ENCODE results near the gene TAC3.
"Not testable (repeated sequence)": the region's sequence is repeated elsewhere in the genome, so short reads cannot be mapped to it uniquely, and the experiment has no call there.

TAC3 gene

GRCh38 chr12:57016348-57016747 lies at the start of gene TAC3:
Gene TAC3, minus strand, starts transcription at chr12:57016529. Its CDS starts 732 bp downstream, at chr12:57015797.
- DNase-seq (ENCODE audit: low read depth, low spot score), result no peak
- no peak within 1 kb of the TSS for H3K27ac ChIP-seq

DNA sequence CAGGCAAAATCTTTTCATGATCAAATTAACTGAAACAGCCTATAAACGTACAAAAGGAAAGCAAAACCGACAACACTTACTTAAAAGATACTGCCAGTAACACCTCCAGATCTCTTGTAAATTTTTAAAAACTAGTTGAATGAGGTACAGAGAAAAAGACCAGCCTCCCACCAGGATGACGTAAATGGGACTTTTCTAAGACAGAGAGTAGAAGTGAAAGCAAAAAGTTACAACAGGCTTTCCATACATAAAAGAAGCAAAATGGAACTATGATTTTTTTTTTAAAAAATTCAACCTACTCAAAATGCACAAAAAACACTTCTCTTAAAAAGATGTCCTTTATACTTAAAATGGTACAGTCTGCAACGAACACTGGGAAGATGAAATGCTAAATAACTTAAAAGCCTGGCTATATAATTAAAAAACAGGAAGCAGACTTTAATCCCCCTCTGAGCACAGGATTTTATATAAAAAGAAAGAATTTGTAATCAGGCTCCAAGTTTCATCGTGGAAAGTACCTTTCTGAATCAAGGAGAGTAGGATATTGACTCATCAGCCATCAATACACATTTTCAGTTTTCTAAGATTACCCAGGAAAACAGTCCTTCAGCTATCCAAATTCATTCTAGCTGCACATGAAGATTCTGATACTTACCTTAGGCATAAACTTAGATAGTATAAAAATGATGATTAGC lies 47.8 kb upstream of the TAC3 start:
- DNase-seq (ENCODE audit: low read depth, low spot score), result no peak
- H3K27ac ChIP-seq, result no peak overlapping the region

GRCh38 chr12:57058454-57058853 lies 42.1 kb upstream of the TAC3 start:
- no peak for DNase-seq (ENCODE audit: low read depth, low spot score)
- no peak overlapping the region for H3K27ac ChIP-seq

DNA sequence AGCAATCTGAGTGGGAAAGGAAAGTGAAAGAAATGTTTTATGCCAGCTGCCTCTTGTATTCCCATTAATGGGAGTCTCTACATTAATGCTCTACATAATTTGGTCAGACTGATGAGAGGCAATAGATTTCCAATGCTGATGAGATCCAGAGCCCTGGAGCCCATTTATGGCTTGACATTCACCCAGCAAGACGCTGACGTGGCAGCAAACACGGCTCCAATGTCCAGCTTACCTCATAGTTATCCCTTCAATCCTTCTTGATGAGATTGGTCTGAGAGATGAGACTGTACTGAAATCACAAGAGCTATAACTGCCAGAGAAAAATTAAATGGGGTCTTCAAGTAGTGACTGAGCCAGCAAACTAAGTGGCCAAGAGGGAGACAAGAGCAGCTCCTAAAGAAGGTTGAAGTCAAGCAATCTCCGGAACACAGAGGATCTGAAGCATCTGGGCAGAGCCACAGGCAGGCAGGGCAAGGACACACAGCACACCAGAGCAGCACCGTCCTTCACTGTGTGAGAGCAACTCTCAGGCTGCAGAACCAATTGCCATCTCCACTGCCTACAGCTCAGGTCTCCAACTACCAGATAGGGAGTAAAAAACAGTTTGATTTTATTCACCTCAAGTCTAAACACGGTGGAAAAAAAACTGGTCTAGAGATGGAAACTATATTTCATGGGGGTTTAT lies 40.9 kb upstream of the TAC3 start:
- H3K27ac ChIP-seq, result no peak overlapping the region
- DNase-seq (ENCODE audit: low read depth, low spot score), result no peak

DNA sequence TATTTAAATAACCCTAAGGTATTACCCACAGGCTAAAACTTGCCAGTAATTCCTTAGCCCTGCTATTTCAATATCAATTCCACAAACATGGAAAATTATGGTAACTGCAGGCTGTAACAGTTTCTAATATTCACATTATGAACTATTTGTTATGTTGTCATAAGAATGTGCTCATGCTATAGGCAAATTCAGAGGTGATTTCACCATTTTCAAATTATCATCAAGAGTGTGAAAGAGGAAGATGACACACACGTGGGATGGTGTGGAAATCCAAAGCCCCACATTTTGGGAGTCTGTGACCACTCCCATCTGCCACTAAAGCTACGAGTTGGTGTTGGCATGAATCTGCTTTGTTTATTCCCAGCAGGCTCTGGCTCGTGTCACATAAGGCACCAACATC lies 39.5 kb upstream of the TAC3 start:
- DNase-seq (ENCODE audit: low read depth, low spot score), result no peak
- H3K27ac ChIP-seq, result no peak overlapping the region

DNA sequence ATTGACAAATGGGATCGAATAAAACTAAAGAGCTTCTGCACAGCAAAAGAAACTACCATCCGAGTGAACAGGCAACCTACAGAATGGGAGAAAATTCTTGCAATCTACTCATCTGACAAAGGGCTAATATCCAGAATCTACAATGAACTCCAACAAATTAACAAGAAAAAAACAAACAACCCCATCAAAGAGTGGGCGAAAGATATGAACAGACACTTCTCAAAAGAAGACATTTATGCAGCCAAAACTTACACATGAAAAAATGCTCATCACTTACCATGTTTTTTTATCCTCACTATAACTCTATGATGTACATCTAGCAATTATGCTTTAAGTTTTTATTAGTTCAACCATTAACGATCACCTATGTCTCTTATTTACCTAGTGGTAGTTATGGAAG lies 37.6 kb upstream of the TAC3 start:
- not testable (repeated sequence) for H3K27ac ChIP-seq; DNase-seq (ENCODE audit: low read depth, low spot score)

DNA sequence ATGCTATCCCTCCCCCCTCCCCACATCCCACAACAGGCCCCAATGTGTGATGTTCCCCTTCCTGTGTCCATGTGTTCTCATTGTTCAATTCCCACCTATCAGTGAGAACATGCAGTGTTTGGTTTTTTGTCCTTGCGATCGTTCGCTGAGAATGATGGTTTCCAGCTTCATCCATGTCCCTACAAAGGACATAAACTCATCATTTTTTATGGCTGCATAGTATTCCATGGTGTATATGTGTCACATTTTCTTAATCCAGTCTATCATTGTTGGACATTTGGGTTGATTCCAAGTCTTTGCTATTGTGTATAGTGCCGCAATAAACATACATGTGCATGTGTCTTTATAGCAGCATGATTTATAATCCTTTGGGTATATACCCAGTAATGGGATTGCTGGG lies 36.8 kb upstream of the TAC3 start:
- DNase-seq (ENCODE audit: low read depth, low spot score); H3K27ac ChIP-seq: not testable (repeated sequence)

DNA sequence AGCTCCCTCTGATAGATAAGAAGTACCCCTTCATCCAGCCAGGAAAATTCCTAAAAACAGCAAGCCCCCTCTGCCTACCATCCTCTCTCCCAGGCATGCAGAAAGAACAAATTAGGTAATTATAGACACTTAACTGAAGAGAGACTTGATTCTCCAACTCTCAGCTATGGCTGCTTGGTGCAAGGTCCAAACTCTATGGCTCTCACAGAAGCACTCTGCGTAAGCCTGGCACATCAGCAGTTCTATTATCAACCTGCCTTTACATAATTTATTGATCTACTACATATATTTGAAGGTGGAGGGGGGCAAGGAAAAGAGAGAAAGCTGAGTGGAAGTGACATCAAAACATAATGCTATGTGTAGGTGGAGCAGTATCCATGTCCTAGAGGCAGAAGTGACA lies 34.7 kb upstream of the TAC3 start:
- H3K27ac ChIP-seq, result no peak overlapping the region
- DNase-seq (ENCODE audit: low read depth, low spot score), result no peak

DNA sequence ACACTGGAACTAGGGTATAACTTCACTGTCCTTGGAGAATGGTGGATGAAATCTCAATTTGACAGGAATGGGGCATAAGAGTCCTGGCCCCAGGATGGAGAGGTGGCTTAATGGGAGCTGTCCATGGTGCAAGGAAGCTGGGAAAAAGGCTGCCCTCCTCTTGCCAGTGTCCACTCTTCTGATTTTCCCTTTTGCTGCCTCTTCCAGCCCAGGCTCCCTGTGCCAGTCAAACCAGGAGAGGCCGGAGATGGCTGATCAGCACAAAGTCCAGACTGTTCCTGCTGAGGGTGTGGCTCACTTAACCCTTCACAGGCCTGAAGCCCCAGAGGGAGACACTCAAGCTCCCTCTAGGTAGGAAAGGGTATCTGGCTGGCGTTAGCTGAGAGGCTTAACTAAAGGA lies 33.6 kb upstream of the TAC3 start, which contains the start of gene MYO1A:
TSS of gene MYO1A (minus strand) at position 240 of the 400 bp plus-strand sequence. CDS start 1,806 bp downstream, outside the sequence.
- H3K27ac ChIP-seq, result no peak within 1 kb of the TSS
- DNase-seq (ENCODE audit: low read depth, low spot score), result no peak

GRCh38 chr12:57049119-57049446 lies 32.8 kb upstream of the TAC3 start:
- DNase-seq (ENCODE audit: low read depth, low spot score), result no peak
- no peak overlapping the region for H3K27ac ChIP-seq

GRCh38 chr12:57048423-57049118 lies 32.2 kb upstream of the TAC3 start:
- no peak overlapping the region for H3K27ac ChIP-seq
- DNase-seq (ENCODE audit: low read depth, low spot score), result no peak

- DNase-seq (ENCODE audit: low read depth, low spot score), result no peak
These were observed 31.7 kb upstream of the TAC3 start for GRCh38 chr12:57047981-57048380.

GRCh38 chr12:57046947-57047890 lies 30.9 kb upstream of the TAC3 start:
- DNase-seq (ENCODE audit: low read depth, low spot score), result no peak
- H3K27ac ChIP-seq, result no peak overlapping the region

More at GRCh38 chr12:57047981-57048380, 31.7 kb upstream of the TAC3 start:
- no peak overlapping the region for H3K27ac ChIP-seq

DNA sequence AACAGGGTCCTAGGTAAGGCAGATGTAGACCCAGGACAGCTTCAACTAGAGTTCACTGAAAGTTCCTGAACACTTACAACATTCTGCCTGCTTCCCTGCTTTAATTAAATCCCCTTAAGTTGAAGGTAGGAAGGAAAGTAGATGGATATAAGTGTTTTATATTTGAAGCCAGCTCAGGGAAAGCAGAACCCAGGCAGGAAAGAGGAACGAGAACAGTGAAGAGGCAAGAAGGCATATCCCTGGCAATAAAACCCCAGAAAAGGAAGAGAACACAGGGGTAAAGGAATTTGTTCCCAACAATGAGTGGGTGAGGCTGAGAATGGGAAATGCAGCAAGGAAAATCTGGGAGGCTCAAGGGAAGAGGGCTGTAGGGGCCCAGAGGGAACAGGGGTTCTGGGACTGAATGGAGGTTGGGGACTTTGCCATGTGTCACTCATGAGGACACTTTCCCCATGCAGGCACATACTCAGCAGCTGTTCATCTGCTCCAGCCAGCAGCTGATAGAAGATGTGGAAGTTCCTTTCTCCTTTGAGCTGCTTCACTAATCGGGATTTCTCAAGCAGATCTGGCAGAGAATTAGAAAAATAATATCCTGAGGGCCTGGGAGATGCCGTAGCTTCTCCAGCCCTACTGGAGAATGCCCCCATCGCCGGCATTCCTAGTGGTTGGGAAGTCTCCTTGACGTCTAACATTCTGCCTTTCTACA lies 29.9 kb upstream of the TAC3 start:
- no peak overlapping the region for H3K27ac ChIP-seq
- DNase-seq (ENCODE audit: low read depth, low spot score), result no peak

- no peak overlapping the region for H3K27ac ChIP-seq
- no peak for DNase-seq (ENCODE audit: low read depth, low spot score)
These were observed 28.6 kb upstream of the TAC3 start for GRCh38 chr12:57044889-57045288.

GRCh38 chr12:57044468-57044867 lies 28.1 kb upstream of the TAC3 start:
- H3K27ac ChIP-seq, result no peak overlapping the region
- DNase-seq (ENCODE audit: low read depth, low spot score), result no peak

- no peak overlapping the region for H3K27ac ChIP-seq
- no peak for DNase-seq (ENCODE audit: low read depth, low spot score)
These were observed 26.4 kb upstream of the TAC3 start for GRCh38 chr12:57042695-57043094.

DNA sequence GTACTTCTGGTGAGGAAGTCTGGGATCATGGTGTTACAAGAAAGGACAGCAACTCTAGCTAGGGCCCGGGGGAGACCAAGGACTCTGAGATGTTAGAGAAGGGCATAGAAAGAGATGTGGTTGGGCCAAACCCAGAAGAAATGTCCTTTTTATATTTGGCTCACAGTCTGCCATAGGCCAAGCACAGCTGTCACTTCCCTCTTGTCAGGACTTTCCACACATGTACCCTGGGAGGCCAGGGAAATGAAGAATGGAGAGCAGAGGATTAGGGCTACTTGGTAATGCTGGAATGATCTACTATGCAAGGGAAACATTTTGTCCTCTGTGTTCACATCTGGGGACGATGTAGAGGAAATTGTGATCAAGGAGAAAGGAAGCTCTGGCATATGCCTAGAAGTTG lies 24.4 kb upstream of the TAC3 start:
- no peak overlapping the region for H3K27ac ChIP-seq
- no peak for DNase-seq (ENCODE audit: low read depth, low spot score)

- no peak for DNase-seq (ENCODE audit: low read depth, low spot score)
- H3K27ac ChIP-seq, result no peak overlapping the region
These were observed 23.9 kb upstream of the TAC3 start for GRCh38 chr12:57040211-57040610.
